ENCODE measurements around the gene MYO3B. TPM values are rescaled to one million over a fixed set of nuclear protein-coding genes. Genes with fewer than 3 reads are reported as not detected.

Gene MYO3B
- total RNA-seq, 3 donors from 2014 or later (not counting 1 experiment from before 2014, with no cell fraction given), result 0.68 to 0.88 (median 0.75) TPM

- Mint-ChIP-seq H3K27ac (no peak overlapping the region), H3K4me3 (no peak overlapping the region), H3K4me1 (peaks cover 5 to 7% of the 10 kb centered on the region in 2 donors), H3K36me3 (no peaks in the 10 kb centered on the region), H3K9me3 (no peaks in the 10 kb centered on the region), H3K27me3 (ENCODE audit: low read depth in 2 of 2) (peaks cover 18 to 44% of the 10 kb centered on the region in 2 donors)
- TF ChIP-seq CTCF (IDR thresholded peaks at IDR 0.05), result no peak
- no peak for DNase-seq
- no peak overlapping the region for H3K4me3 ChIP-seq (ENCODE audit: low read length)
- intact Hi-C loops (cut with micrococcal nuclease), result no loop called here
- no peaks in the 10 kb centered on the region for H3K9me3 ChIP-seq (ENCODE audit: control insufficient read depth, insufficient read depth, low read length)
- no peaks in the 10 kb centered on the region for H3K27me3 ChIP-seq (ENCODE audit: control insufficient read depth, insufficient read depth, low read length)
- no peaks in the 10 kb centered on the region for H3K4me1 ChIP-seq (ENCODE audit: control insufficient read depth, insufficient read depth, low read length)
- H3K36me3 ChIP-seq (ENCODE audit: control insufficient read depth, insufficient read depth, low read length), result no peaks in the 10 kb centered on the region
- H3K27ac ChIP-seq (ENCODE audit: low read length), result no peak overlapping the region
- no peak for ATAC-seq
- WGBS (ENCODE audit: insufficient coverage), result 86% methylated on average over 3 of the region's 3 CpGs
Observed at GRCh38 chr2:170362313-170362870, 184.4 kb downstream of the MYO3B start.

- Histone ChIP-seq H3K4me3 (ENCODE audit: low read length) (no peak overlapping the region), H3K27ac (ENCODE audit: low read length) (no peak overlapping the region), H3K36me3 (ENCODE audit: control insufficient read depth, insufficient read depth, low read length) (no peaks in the 10 kb centered on the region), H3K4me1 (ENCODE audit: control insufficient read depth, insufficient read depth, low read length) (no peaks in the 10 kb centered on the region), H3K27me3 (ENCODE audit: control insufficient read depth, insufficient read depth, low read length) (no peaks in the 10 kb centered on the region), H3K9me3 (ENCODE audit: control insufficient read depth, insufficient read depth, low read length) (no peaks in the 10 kb centered on the region)
- H3K4me1 Mint-ChIP-seq, result peaks cover 6 to 7% of the 10 kb centered on the region in 2 donors
- ATAC-seq, result no peak
- no peaks in the 10 kb centered on the region for H3K9me3 Mint-ChIP-seq
- TF ChIP-seq CTCF (IDR thresholded peaks at IDR 0.05), result no peak
- no peak for DNase-seq
- 54% methylated on average over 6 of the region's 6 CpGs for WGBS (ENCODE audit: insufficient coverage)
- intact Hi-C loops (cut with micrococcal nuclease), result no loop called here
- peaks cover 19 to 51% of the 10 kb centered on the region in 2 donors for H3K27me3 Mint-ChIP-seq (ENCODE audit: low read depth in 2 of 2)
- H3K27ac Mint-ChIP-seq, result no peak overlapping the region
- H3K36me3 Mint-ChIP-seq, result no peaks in the 10 kb centered on the region
- H3K4me3 Mint-ChIP-seq, result no peak overlapping the region
Observed at GRCh38 chr2:170362871-170363631, 185.1 kb downstream of the MYO3B start.

- no peak for DNase-seq
- Mint-ChIP-seq H3K27me3 (ENCODE audit: low read depth in 2 of 2) (peaks cover 29 to 66% of the 10 kb centered on the region in 2 donors), H3K4me1 (peaks cover 7 to 12% of the 10 kb centered on the region in 2 donors), H3K27ac (no peak overlapping the region), H3K9me3 (no peaks in the 10 kb centered on the region), H3K4me3 (no peak overlapping the region), H3K36me3 (no peaks in the 10 kb centered on the region)
- TF ChIP-seq CTCF (IDR thresholded peaks at IDR 0.05), result no peak
- H3K4me1 ChIP-seq (ENCODE audit: control insufficient read depth, insufficient read depth, low read length), result no peaks in the 10 kb centered on the region
- H3K36me3 ChIP-seq (ENCODE audit: control insufficient read depth, insufficient read depth, low read length), result no peaks in the 10 kb centered on the region
- ATAC-seq, result no peak
- H3K4me3 ChIP-seq (ENCODE audit: low read length), result no peak overlapping the region
- no peaks in the 10 kb centered on the region for H3K27me3 ChIP-seq (ENCODE audit: control insufficient read depth, insufficient read depth, low read length)
- no peak overlapping the region for H3K27ac ChIP-seq (ENCODE audit: low read length)
- no peaks in the 10 kb centered on the region for H3K9me3 ChIP-seq (ENCODE audit: control insufficient read depth, insufficient read depth, low read length)
- WGBS (ENCODE audit: insufficient coverage), result 85% methylated on average over 5 of the region's 6 CpGs
- intact Hi-C loops (cut with micrococcal nuclease), result no loop called here
Observed at GRCh38 chr2:170365003-170365402, 187.1 kb downstream of the MYO3B start.
